ENCODE results near the gene IRF3. TPM values are rescaled to one million over a fixed set of nuclear protein-coding genes. Genes with fewer than 3 reads are reported as not detected.

The IRF3 gene
- total and polyA plus RNA-seq, 2 donors (not counting 1 experiment from before 2014, with no cell fraction given): 22.0 to 55.2 TPM

DNA sequence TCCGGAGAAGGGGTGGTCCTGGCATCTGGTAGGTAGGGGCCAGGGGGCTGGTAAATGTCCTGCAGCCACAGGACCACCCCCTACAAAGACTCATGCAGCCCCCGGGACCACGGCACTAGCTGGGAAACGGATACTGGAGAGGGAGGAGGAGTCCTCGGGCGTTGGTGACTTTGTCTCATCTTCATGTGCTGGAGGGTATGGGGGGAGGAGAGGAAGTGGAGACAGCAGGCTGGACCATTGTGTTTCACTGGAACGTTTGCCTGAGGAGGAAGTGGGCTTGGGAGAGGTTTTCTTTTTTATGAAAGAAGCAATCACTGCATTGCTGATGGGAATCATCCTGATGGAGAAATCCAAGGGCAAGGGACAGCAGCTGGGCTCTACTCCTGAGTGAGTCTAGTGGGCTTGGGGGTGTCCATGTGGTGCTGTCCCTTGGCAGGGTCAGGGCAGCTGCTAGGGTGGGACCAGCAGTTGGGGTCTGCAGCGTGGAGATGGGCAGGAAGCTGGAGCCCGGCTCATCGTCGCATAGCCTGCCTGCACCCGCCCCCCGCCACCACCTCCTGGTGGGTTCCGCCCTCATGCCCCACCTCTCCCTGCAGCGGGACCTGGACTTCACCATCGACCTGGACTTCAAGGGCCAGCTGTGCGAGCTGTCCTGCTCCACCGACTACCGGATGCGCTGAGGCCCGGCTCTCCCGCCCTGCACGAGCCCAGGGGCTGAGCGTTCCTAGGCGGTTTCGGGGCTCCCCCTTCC lies 22.1 kb upstream of the IRF3 start:
- Histone ChIP-seq H3K4me1 (ENCODE audit: control insufficient read depth, extremely low read depth, insufficient read depth, low read length) (peaks cover 5% of the 10 kb centered on the region), H3K36me3 (ENCODE audit: control insufficient read depth, insufficient read depth, low read length) (peaks cover 26% of the 10 kb centered on the region), H3K27me3 (ENCODE audit: control insufficient read depth, insufficient read depth, low read length) (no peaks in the 10 kb centered on the region), H3K4me3 (replicated peaks in 1 of 4; ENCODE audit: control extremely low read depth in 1 of 4, insufficient read depth in 1 of 4, low read depth in 3 of 4, low read length in 4 of 4) (no peak overlapping the region), H3K9ac (ENCODE audit: insufficient read depth, low read length) (no peak overlapping the region), H2AFZ (ENCODE audit: low read length) (no peak overlapping the region), H3K4me2 (ENCODE audit: extremely low read depth, insufficient read depth, low read length) (no peak overlapping the region), H3K27ac (ENCODE audit: insufficient read depth, low read length) (no peak overlapping the region), H4K20me1 (ENCODE audit: control insufficient read depth, extremely low read depth, insufficient read depth, low read length) (no peaks in the 10 kb centered on the region), H3K79me2 (ENCODE audit: control insufficient read depth, insufficient read depth, low read length) (no peaks in the 10 kb centered on the region), H3K9me3 (ENCODE audit: control insufficient read depth, insufficient read depth, low read depth, low read length) (no peaks in the 10 kb centered on the region)
- TF ChIP-seq EZH2 (IDR thresholded peaks at IDR 0.05; ENCODE audit: low read length, missing control alignments): no peak
- TF ChIP-seq, protein P1, sequence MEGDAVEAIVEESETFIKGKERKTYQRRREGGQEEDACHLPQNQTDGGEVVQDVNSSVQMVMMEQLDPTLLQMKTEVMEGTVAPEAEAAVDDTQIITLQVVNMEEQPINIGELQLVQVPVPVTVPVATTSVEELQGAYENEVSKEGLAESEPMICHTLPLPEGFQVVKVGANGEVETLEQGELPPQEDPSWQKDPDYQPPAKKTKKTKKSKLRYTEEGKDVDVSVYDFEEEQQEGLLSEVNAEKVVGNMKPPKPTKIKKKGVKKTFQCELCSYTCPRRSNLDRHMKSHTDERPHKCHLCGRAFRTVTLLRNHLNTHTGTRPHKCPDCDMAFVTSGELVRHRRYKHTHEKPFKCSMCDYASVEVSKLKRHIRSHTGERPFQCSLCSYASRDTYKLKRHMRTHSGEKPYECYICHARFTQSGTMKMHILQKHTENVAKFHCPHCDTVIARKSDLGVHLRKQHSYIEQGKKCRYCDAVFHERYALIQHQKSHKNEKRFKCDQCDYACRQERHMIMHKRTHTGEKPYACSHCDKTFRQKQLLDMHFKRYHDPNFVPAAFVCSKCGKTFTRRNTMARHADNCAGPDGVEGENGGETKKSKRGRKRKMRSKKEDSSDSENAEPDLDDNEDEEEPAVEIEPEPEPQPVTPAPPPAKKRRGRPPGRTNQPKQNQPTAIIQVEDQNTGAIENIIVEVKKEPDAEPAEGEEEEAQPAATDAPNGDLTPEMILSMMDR (conservative IDR thresholded peaks at IDR 0.05 in 1 of 2, IDR thresholded peaks at IDR 0.05 in 1 of 2; ENCODE audit: low read depth in 1 of 2, low read length in 2 of 2): no peak
- no peak for DNase-seq (ENCODE audit: low read depth in 2 of 2)

DNA sequence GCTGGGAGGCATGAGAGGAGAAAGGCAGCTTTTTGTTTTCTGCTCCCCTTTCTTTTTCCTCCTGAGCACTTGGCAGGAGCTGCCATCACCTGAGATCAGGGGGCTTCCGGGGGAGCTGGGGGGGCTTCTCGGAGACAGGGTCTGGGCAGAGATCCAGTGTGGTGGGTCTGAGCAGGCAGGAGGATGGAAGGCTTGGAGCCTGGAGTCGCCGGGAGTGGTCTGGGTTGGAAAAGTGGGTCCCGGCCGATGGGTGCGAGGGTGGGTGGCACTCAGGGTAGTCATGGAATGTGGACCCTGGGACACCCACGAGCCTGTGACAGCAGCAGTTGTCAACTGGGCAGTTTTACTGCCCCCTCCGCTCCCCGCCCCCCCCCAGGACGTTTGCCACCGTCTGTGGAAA lies 21.5 kb upstream of the IRF3 start:
- Histone ChIP-seq H3K4me3 (replicated peaks in 1 of 4; ENCODE audit: control extremely low read depth in 1 of 4, insufficient read depth in 1 of 4, low read depth in 3 of 4, low read length in 4 of 4) (no peak overlapping the region), H3K36me3 (ENCODE audit: control insufficient read depth, insufficient read depth, low read length) (peaks cover 26% of the 10 kb centered on the region), H3K27ac (ENCODE audit: insufficient read depth, low read length) (no peak overlapping the region), H2AFZ (ENCODE audit: low read length) (no peak overlapping the region), H3K4me1 (ENCODE audit: control insufficient read depth, extremely low read depth, insufficient read depth, low read length) (peaks cover 5% of the 10 kb centered on the region), H3K4me2 (ENCODE audit: extremely low read depth, insufficient read depth, low read length) (no peak overlapping the region), H3K79me2 (ENCODE audit: control insufficient read depth, insufficient read depth, low read length) (no peaks in the 10 kb centered on the region), H3K9ac (ENCODE audit: insufficient read depth, low read length) (no peak overlapping the region), H3K27me3 (ENCODE audit: control insufficient read depth, insufficient read depth, low read length) (no peaks in the 10 kb centered on the region), H4K20me1 (ENCODE audit: control insufficient read depth, extremely low read depth, insufficient read depth, low read length) (no peaks in the 10 kb centered on the region), H3K9me3 (ENCODE audit: control insufficient read depth, insufficient read depth, low read depth, low read length) (no peaks in the 10 kb centered on the region)
- TF ChIP-seq, protein P1 (conservative IDR thresholded peaks at IDR 0.05 in 1 of 2, IDR thresholded peaks at IDR 0.05 in 1 of 2; ENCODE audit: low read depth in 1 of 2, low read length in 2 of 2): no peak
- TF ChIP-seq EZH2 (IDR thresholded peaks at IDR 0.05; ENCODE audit: low read length, missing control alignments): no peak
- DNase-seq (ENCODE audit: low read depth in 2 of 2): no peak

DNA sequence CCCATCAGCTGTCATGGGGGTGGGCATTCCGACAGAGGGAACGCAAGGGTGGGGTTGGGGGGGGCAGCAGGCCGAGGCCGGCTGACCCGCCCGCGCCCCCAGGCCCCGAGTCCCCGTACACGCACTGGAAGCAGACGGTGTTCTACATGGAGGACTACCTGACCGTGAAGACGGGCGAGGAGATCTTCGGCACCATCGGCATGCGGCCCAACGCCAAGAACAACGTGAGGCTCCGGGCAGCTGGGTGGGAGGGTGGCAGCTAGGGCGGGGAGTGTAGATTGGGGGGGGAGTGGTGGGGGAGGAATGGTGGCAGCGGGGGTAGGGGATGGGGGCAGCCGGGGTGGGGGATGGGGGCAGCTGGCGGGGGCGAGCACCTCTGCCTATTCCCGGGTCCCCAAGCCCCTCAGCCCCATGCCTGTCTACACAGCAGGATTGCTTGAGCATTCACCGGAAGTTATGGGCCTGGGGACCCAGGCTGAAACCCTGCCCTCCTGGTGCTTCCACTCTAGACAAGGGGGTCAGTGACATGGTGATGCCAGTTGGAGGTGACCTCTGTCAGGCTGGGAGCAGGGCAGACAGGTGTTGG lies 20.9 kb upstream of the IRF3 start:
- no peaks in the 10 kb centered on the region for H4K20me1 ChIP-seq (ENCODE audit: control insufficient read depth, extremely low read depth, insufficient read depth, low read length)
- H3K4me1 ChIP-seq (ENCODE audit: control insufficient read depth, extremely low read depth, insufficient read depth, low read length): peaks cover 3% of the 10 kb centered on the region
- H3K9ac ChIP-seq (ENCODE audit: insufficient read depth, low read length): no peak overlapping the region
- H3K79me2 ChIP-seq (ENCODE audit: control insufficient read depth, insufficient read depth, low read length): peaks cover 3% of the 10 kb centered on the region
- H3K27ac ChIP-seq (ENCODE audit: insufficient read depth, low read length): no peak overlapping the region
- no peak overlapping the region for H2AFZ ChIP-seq (ENCODE audit: low read length)
- no peak for TF ChIP-seq EZH2 (IDR thresholded peaks at IDR 0.05; ENCODE audit: low read length, missing control alignments)
- TF ChIP-seq, protein P1 (conservative IDR thresholded peaks at IDR 0.05 in 1 of 2, IDR thresholded peaks at IDR 0.05 in 1 of 2; ENCODE audit: low read depth in 1 of 2, low read length in 2 of 2): no peak
- H3K36me3 ChIP-seq (ENCODE audit: control insufficient read depth, insufficient read depth, low read length): peaks cover 29% of the 10 kb centered on the region
- DNase-seq (ENCODE audit: low read depth in 2 of 2): no peak
- no peak overlapping the region for H3K4me2 ChIP-seq (ENCODE audit: extremely low read depth, insufficient read depth, low read length)
- no peak overlapping the region for H3K4me3 ChIP-seq (replicated peaks in 1 of 4; ENCODE audit: control extremely low read depth in 1 of 4, insufficient read depth in 1 of 4, low read depth in 3 of 4, low read length in 4 of 4)
- no peaks in the 10 kb centered on the region for H3K27me3 ChIP-seq (ENCODE audit: control insufficient read depth, insufficient read depth, low read length)
- H3K9me3 ChIP-seq (ENCODE audit: control insufficient read depth, insufficient read depth, low read depth, low read length): no peaks in the 10 kb centered on the region
